ENCODE data around the gene COX7B2.

Gene COX7B2

DNA sequence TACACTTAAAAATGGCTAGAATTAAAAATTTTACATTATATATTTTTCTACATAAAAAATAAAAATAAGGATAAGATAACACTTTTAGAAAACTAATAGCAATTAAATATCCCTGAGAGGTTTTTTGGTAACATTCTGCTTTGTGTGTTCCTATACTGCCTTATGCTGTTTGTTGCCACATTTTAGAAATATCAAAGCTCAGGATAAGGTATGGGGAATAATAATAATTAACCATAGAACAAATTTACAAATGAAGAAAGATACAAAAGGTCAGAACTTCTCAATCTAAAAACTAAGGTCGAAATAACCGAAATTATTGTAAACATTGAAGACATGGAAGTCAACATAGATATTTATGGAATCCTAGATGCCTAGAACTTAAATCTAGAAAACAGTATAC is 71.4 kb downstream of the COX7B2 start:
- Histone ChIP-seq H3K4me1 (ENCODE audit: insufficient read depth, low read length, severe bottlenecking) (no peaks in the 10 kb centered on the region), H3K27ac (ENCODE audit: low read depth, low read length, poor library complexity, severe bottlenecking) (no peak overlapping the region), H3K79me2 (ENCODE audit: insufficient read depth, low read length) (no peaks in the 10 kb centered on the region), H3K36me3 (ENCODE audit: insufficient read depth, low read length) (no peaks in the 10 kb centered on the region), H3K9me2 (ENCODE audit: low read depth, low read length) (no peaks in the 10 kb centered on the region), H3K9me3 (ENCODE audit: low read length) (no peaks in the 10 kb centered on the region), H3K4me2 (ENCODE audit: low read length) (no peak overlapping the region), H3K4me3 (ENCODE audit: low read depth, low read length, poor library complexity, severe bottlenecking) (no peak overlapping the region), H4K20me1 (ENCODE audit: insufficient read depth, low read length) (no peaks in the 10 kb centered on the region), H3K9ac (ENCODE audit: low read length) (no peak overlapping the region), H3F3A (ENCODE audit: insufficient read depth, low read length) (no peaks in the 10 kb centered on the region), H2AFZ (ENCODE audit: low read length) (no peak overlapping the region), H3K27me3 (ENCODE audit: insufficient read depth, low read length) (no peaks in the 10 kb centered on the region)
- TF ChIP-seq, protein P1, sequence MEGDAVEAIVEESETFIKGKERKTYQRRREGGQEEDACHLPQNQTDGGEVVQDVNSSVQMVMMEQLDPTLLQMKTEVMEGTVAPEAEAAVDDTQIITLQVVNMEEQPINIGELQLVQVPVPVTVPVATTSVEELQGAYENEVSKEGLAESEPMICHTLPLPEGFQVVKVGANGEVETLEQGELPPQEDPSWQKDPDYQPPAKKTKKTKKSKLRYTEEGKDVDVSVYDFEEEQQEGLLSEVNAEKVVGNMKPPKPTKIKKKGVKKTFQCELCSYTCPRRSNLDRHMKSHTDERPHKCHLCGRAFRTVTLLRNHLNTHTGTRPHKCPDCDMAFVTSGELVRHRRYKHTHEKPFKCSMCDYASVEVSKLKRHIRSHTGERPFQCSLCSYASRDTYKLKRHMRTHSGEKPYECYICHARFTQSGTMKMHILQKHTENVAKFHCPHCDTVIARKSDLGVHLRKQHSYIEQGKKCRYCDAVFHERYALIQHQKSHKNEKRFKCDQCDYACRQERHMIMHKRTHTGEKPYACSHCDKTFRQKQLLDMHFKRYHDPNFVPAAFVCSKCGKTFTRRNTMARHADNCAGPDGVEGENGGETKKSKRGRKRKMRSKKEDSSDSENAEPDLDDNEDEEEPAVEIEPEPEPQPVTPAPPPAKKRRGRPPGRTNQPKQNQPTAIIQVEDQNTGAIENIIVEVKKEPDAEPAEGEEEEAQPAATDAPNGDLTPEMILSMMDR (IDR thresholded peaks at IDR 0.05; ENCODE audit: low read length): no peak

DNA sequence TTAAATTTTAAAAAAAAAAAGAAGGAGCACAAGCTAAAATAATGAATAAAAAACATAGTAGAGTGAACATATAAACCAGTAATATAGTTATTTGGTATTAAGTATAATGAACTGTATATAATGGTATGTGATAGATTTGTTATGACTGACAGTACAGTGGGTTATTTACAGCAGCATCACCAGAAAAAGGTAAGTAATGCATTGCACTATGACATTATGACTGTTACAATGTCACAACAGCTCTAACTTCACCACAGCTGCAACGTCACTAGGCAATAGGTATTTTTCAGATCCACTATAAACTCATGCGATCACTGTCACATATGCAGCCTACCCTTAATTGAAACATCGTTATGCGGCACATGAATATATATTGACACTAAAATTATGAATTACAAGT is 72.5 kb downstream of the COX7B2 start:
- no peaks in the 10 kb centered on the region for H3K4me1 ChIP-seq (ENCODE audit: insufficient read depth, low read length, severe bottlenecking)
- no peaks in the 10 kb centered on the region for H3K27me3 ChIP-seq (ENCODE audit: insufficient read depth, low read length)
- no peaks in the 10 kb centered on the region for H3F3A ChIP-seq (ENCODE audit: insufficient read depth, low read length)
- TF ChIP-seq, protein P1 (IDR thresholded peaks at IDR 0.05; ENCODE audit: low read length): no peak
- TF ChIP-seq EZH2 (IDR thresholded peaks at IDR 0.05; ENCODE audit: borderline replicate concordance, low read length): no peak
- no peak overlapping the region for H3K4me3 ChIP-seq (ENCODE audit: low read depth, low read length, poor library complexity, severe bottlenecking)
- H2AFZ ChIP-seq (ENCODE audit: low read length): no peak overlapping the region
- H3K36me3 ChIP-seq (ENCODE audit: insufficient read depth, low read length): no peaks in the 10 kb centered on the region
- no peaks in the 10 kb centered on the region for H3K9me2 ChIP-seq (ENCODE audit: low read depth, low read length)
- no peak overlapping the region for H3K4me2 ChIP-seq (ENCODE audit: low read length)
- H4K20me1 ChIP-seq (ENCODE audit: insufficient read depth, low read length): no peaks in the 10 kb centered on the region
- no peaks in the 10 kb centered on the region for H3K9me3 ChIP-seq (ENCODE audit: low read length)
- H3K79me2 ChIP-seq (ENCODE audit: insufficient read depth, low read length): no peaks in the 10 kb centered on the region
- H3K9ac ChIP-seq (ENCODE audit: low read length): no peak overlapping the region
- H3K27ac ChIP-seq (ENCODE audit: low read depth, low read length, poor library complexity, severe bottlenecking): no peak overlapping the region

DNA sequence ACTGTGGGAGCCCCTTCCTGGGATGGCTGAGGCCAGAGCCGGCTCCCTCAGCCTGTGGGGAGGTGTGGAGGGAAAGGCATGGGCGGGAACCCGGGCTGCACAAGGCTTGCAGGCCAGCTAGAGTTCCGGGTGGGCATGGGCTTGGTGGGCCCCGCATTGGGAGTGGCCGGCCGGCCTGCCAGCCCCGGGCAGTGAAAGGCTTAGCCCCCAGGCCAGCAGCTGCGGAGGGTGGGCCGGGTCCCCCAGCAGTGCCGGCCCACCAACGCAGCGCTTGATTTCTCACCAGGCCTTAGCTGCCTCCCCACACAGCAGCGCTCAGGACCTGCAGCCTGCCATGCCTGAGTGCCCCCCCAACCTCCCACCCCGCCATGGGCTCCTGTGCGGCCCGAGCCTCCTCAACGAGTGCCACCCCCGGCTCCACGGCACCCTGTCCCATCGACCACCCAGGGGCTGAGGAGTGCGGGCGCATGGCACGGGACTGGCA is 78.0 kb downstream of the COX7B2 start:
- no peaks in the 10 kb centered on the region for H3K9me3 ChIP-seq (ENCODE audit: low read length)
- H3K79me2 ChIP-seq (ENCODE audit: insufficient read depth, low read length): no peaks in the 10 kb centered on the region
- H3K9me2 ChIP-seq (ENCODE audit: low read depth, low read length): no peaks in the 10 kb centered on the region
- no peak overlapping the region for H3K4me2 ChIP-seq (ENCODE audit: low read length)
- no peak overlapping the region for H3K27ac ChIP-seq (ENCODE audit: low read depth, low read length, poor library complexity, severe bottlenecking)
- TF ChIP-seq EZH2 (IDR thresholded peaks at IDR 0.05; ENCODE audit: borderline replicate concordance, low read length): no peak
- TF ChIP-seq, protein P1 (IDR thresholded peaks at IDR 0.05; ENCODE audit: low read length): no peak
- H3K36me3 ChIP-seq (ENCODE audit: insufficient read depth, low read length): no peaks in the 10 kb centered on the region
- no peak overlapping the region for H3K4me3 ChIP-seq (ENCODE audit: low read depth, low read length, poor library complexity, severe bottlenecking)
- H2AFZ ChIP-seq (ENCODE audit: low read length): no peak overlapping the region
- H4K20me1 ChIP-seq (ENCODE audit: insufficient read depth, low read length): no peaks in the 10 kb centered on the region
- H3F3A ChIP-seq (ENCODE audit: insufficient read depth, low read length): no peaks in the 10 kb centered on the region
- H3K4me1 ChIP-seq (ENCODE audit: insufficient read depth, low read length, severe bottlenecking): no peaks in the 10 kb centered on the region
- H3K9ac ChIP-seq (ENCODE audit: low read length): no peak overlapping the region
- H3K27me3 ChIP-seq (ENCODE audit: insufficient read depth, low read length): no peaks in the 10 kb centered on the region
